ENCODE data around the gene ZDHHC1. TPM values are rescaled to one million over a fixed set of nuclear protein-coding genes. Genes with fewer than 3 reads are reported as not detected.

ZDHHC1 gene
- total and polyA plus RNA-seq, 2 of the 13 experiments (the other 11 are each of a cell fraction or from before 2014, with no cell fraction given) = 0.51 to 1.1 TPM

DNA sequence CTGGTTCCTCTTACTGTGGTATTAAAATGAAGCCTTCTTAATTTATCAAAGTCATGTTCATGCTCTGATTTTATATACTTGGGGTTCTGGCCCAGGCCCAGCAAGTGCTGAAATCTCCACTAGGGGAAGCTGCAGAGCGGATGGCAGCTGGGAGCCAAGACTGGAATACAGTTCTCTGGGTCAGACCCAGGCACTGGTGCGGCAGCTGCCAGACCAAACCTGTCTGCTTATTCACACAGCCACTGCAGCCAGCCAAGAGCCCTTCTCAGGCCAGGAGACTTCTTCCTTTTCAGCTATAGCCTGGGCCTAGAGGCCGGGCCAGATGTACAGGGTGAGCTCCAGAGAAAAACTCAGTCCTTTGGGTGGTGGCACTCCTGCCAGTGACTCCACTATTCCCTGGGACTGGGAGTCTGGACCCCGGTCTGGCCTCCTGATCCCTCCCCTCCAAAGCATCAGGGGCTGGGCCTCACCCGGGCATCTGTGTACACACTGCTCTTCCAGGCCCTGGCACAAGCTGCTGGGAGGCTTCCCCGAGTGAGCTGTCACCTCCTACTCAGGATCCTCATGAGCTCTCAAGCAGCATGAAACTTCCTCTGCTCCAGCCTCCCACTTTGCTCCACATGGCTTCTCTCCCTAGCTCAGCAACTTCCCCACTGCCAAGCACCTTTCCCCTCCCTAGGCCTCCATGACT, 40.3 kb upstream of the ZDHHC1 start:
- POLR2A ChIA-PET = interaction anchor here (1.0 to 1.6 kb wide), 3 partner anchors 10 to 26 kb away, joined by 3 to 10 read pairs (median 5); partner anchors contain the start of gene HSD11B2
- Histone ChIP-seq H3K4me3 (replicated peaks in 1 of 3; ENCODE audit: insufficient read depth in 1 of 3, low read depth in 2 of 3, low read length in 3 of 3) (no peak overlapping the region), H3K9ac (ENCODE audit: insufficient read depth, low read depth, low read length) (no peak overlapping the region), H3K4me2 (ENCODE audit: low read depth, low read length) (no peak overlapping the region), H3K9me3 (ENCODE audit: low read length) (no peaks in the 10 kb centered on the region), H4K20me1 (ENCODE audit: insufficient read depth, low read length) (no peaks in the 10 kb centered on the region; the same call in 1 of the 2 replicates), H3K27ac (ENCODE audit: extremely low read length, insufficient read depth, low read length) (no peak overlapping the region), H3K79me2 (ENCODE audit: insufficient read depth, low read length) (no peaks in the 10 kb centered on the region), H3K36me3 (replicated peaks in 1 of 2; ENCODE audit: control insufficient read depth in 1 of 2, insufficient read depth in 2 of 2, low read length in 2 of 2) (peaks cover 8 to 22% of the 10 kb centered on the region in 2 experiments; a peak in 3 of 5 replicates), H3K27me3 (ENCODE audit: control insufficient read depth in 1 of 2, insufficient read depth in 2 of 2, low read length in 2 of 2) (no peaks in the 10 kb centered on the region), H2AFZ (ENCODE audit: low read length) (no peak overlapping the region), H3K4me1 (ENCODE audit: insufficient read depth, low read length) (peaks cover 32% of the 10 kb centered on the region)
- DNase-seq (ENCODE audit: low spot score) = no peak
- BruUV-seq (replicated peaks) = no TSS peak
- ATAC-seq = no peak
- TF ChIP-seq ATRX (CRISPR knock-in tag; IDR thresholded peaks at IDR 0.05; ENCODE audit: borderline replicate concordance) = no peak
- no peak for TF ChIP-seq ZNF138 (CRISPR knock-in tag; IDR thresholded peaks at IDR 0.05; ENCODE audit: low read depth)
- no peak for TF ChIP-seq SOX5 (CRISPR knock-in tag; IDR thresholded peaks at IDR 0.05; ENCODE audit: borderline replicate concordance)
- TF ChIP-seq, protein P1, sequence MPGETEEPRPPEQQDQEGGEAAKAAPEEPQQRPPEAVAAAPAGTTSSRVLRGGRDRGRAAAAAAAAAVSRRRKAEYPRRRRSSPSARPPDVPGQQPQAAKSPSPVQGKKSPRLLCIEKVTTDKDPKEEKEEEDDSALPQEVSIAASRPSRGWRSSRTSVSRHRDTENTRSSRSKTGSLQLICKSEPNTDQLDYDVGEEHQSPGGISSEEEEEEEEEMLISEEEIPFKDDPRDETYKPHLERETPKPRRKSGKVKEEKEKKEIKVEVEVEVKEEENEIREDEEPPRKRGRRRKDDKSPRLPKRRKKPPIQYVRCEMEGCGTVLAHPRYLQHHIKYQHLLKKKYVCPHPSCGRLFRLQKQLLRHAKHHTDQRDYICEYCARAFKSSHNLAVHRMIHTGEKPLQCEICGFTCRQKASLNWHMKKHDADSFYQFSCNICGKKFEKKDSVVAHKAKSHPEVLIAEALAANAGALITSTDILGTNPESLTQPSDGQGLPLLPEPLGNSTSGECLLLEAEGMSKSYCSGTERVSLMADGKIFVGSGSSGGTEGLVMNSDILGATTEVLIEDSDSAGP (CRISPR knock-in tag; IDR thresholded peaks at IDR 0.05; ENCODE audit: borderline replicate concordance) = 0 out of 2 replicates have a peak, but pooled peaks have one; percentile 20
- TF ChIP-seq ETV6 (CRISPR knock-in tag; conservative IDR thresholded peaks at IDR 0.05) = no peak
- TF ChIP-seq SMC3 (IDR thresholded peaks at IDR 0.05; ENCODE audit: low read length) = peak; percentile 13; the same call in 1 of the 2 replicates
- no peak for TF ChIP-seq ZNF839 (CRISPR knock-in tag; IDR thresholded peaks at IDR 0.05; ENCODE audit: borderline replicate concordance)
- TF ChIP-seq ZNF891 (CRISPR knock-in tag; IDR thresholded peaks at IDR 0.05) = no peak
- TF ChIP-seq CREM (IDR thresholded peaks at IDR 0.05) = no peak
- no peak for TF ChIP-seq CREM (CRISPR knock-in tag; IDR thresholded peaks at IDR 0.05)
- TF ChIP-seq, protein P2, sequence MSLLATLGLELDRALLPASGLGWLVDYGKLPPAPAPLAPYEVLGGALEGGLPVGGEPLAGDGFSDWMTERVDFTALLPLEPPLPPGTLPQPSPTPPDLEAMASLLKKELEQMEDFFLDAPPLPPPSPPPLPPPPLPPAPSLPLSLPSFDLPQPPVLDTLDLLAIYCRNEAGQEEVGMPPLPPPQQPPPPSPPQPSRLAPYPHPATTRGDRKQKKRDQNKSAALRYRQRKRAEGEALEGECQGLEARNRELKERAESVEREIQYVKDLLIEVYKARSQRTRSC (CRISPR knock-in tag; IDR thresholded peaks at IDR 0.05; ENCODE audit: low read depth) = no peak
- TF ChIP-seq SP2 (CRISPR knock-in tag; IDR thresholded peaks at IDR 0.05) = no peak
- TF ChIP-seq SNAI1 (CRISPR knock-in tag; IDR thresholded peaks at IDR 0.05; ENCODE audit: borderline replicate concordance) = no peak
- no peak for TF ChIP-seq SAFB2 (CRISPR knock-in tag; IDR thresholded peaks at IDR 0.05; ENCODE audit: borderline replicate concordance, low read depth)
- no peak for TF ChIP-seq ZUFSP (CRISPR knock-in tag; IDR thresholded peaks at IDR 0.05; ENCODE audit: borderline replicate concordance)
- TF ChIP-seq ZNF761 (CRISPR knock-in tag; conservative IDR thresholded peaks at IDR 0.05) = no peak
- TF ChIP-seq PAF1 (CRISPR knock-in tag; IDR thresholded peaks at IDR 0.05) = no peak
- TF ChIP-seq EED (CRISPR knock-in tag; IDR thresholded peaks at IDR 0.05) = no peak
- TF ChIP-seq RAD21 (CRISPR knock-in tag; IDR thresholded peaks at IDR 0.05) = peak; percentile 24; the same call in 1 of the 2 replicates
- TF ChIP-seq NFRKB (IDR thresholded peaks at IDR 0.05) = no peak
- TF ChIP-seq ATF1 (CRISPR knock-in tag; IDR thresholded peaks at IDR 0.05) = no peak
- TF ChIP-seq DNMT1 (CRISPR knock-in tag; IDR thresholded peaks at IDR 0.05) = no peak
- TF ChIP-seq ZKSCAN8 (CRISPR knock-in tag; IDR thresholded peaks at IDR 0.05; ENCODE audit: borderline replicate concordance) = no peak
- no peak for FAIRE-seq
- CTCF ChIA-PET (ENCODE audit: low intra/inter-chr PET ratio, low total read pairs) = interaction anchor here (1.5 to 1.6 kb wide), 2 partner anchors 9 to 29 kb away, joined by 3 to 4 read pairs; no protein-coding TSS in a partner anchor
- in situ Hi-C loops (cut with HindIII; ENCODE audit: extremely low pct_ligation_motif_present, low pct_unique_long_range_greater_than_20kb) (no loop called here), intact Hi-C loops (cut with micrococcal nuclease; ENCODE audit: unreplicated experiment) (no loop called here)
- 63% methylated on average over 5 of the region's 6 CpGs for WGBS (ENCODE audit: low lambda C conversion rate)

All from HepG2 (cell line).